GM19372 (cell line): ENCODE measurements around the gene GPR176.
A peak's percentile ranks its signal among the peaks of the same experiment; 100 is the strongest.
"Not testable (repeated sequence)": the region's sequence is repeated elsewhere in the genome, so short reads cannot be mapped to it uniquely, and the experiment has no call there.

Experiments used
- ATAC-seq: cut with Tn5 transposase; IDR thresholded peaks from one replicate; pipeline ENCODE4 v1.9.1; 2021; ENCODE audit warnings: mild to moderate bottlenecking, low read depth, moderate library complexity; ENCODE audit not compliant: unreplicated experiment

GPR176 gene

GRCh38 chr15:39817892-39818291, 102.2 kb downstream of the GPR176 start:
- no peak for ATAC-seq

GRCh38 chr15:39814489-39814888, 105.6 kb downstream of the GPR176 start:
- no peak for ATAC-seq

- not testable (repeated sequence) for ATAC-seq
Observed at GRCh38 chr15:39812651-39813050, 107.4 kb downstream of the GPR176 start.

- ATAC-seq = no peak
Observed at GRCh38 chr15:39808909-39809308, 111.2 kb downstream of the GPR176 start.

- ATAC-seq = no peak
Observed at GRCh38 chr15:39807791-39808190, 112.3 kb downstream of the GPR176 start.

- ATAC-seq = no peak
Observed at GRCh38 chr15:39804026-39804425, 116.0 kb downstream of the GPR176 start.

- ATAC-seq = no peak
Observed at GRCh38 chr15:39803016-39803415, 117.0 kb downstream of the GPR176 start.

GRCh38 chr15:39801641-39802309, 118.3 kb downstream of the GPR176 start:
- ATAC-seq = peak; percentile 77

- no peak for ATAC-seq
Observed at GRCh38 chr15:39799552-39800011, 120.5 kb downstream of the GPR176 start.

GRCh38 chr15:39798382-39798781, 121.7 kb downstream of the GPR176 start:
- ATAC-seq = no peak

GRCh38 chr15:39797407-39797806, 122.7 kb downstream of the GPR176 start:
- no peak for ATAC-seq

GRCh38 chr15:39796601-39797000, 123.5 kb downstream of the GPR176 start:
- ATAC-seq = no peak

GRCh38 chr15:39795486-39795885, 124.6 kb downstream of the GPR176 start:
- ATAC-seq = no peak

GRCh38 chr15:39794954-39795353, 125.1 kb downstream of the GPR176 start:
- no peak for ATAC-seq

- ATAC-seq = no peak
Observed at GRCh38 chr15:39793923-39794322, 126.1 kb downstream of the GPR176 start.

GRCh38 chr15:39792844-39793335, 127.2 kb downstream of the GPR176 start:
- no peak for ATAC-seq

GRCh38 chr15:39792025-39792843, 127.8 kb downstream of the GPR176 start:
- ATAC-seq = no peak

GRCh38 chr15:39789736-39790135, 130.3 kb downstream of the GPR176 start:
- no peak for ATAC-seq

- ATAC-seq = no peak
Observed at GRCh38 chr15:39788800-39789565, 131.1 kb downstream of the GPR176 start.

GRCh38 chr15:39788108-39788507, 132.0 kb downstream of the GPR176 start:
- ATAC-seq = no peak

GRCh38 chr15:39787479-39787878, 132.6 kb downstream of the GPR176 start:
- no peak for ATAC-seq
